H1 (cell line): Measurements from ENCODE around the gene PRKAR2B. TPM values are rescaled to one million over a fixed set of nuclear protein-coding genes. Genes with fewer than 3 reads are reported as not detected.

Experiments used
- CHD7 ChIP-seq: fragments of 300-600 bp; sonication (generic); IDR thresholded peaks from 2 replicates; pipeline ENCODE4 v1.7.1; 2012; ENCODE audit warnings: low read length, moderate library complexity, mild to moderate bottlenecking, inconsistent platforms; ENCODE audit not compliant: insufficient replicate concordance
- TBP ChIP-seq: IDR thresholded peaks from 2 replicates; pipeline ENCODE4 v1.6.1; 2011; ENCODE audit warnings: low read depth, low read length, improper control_type of control experiment
- polyA plus RNA-seq, 7 experiments: library from polyadenylated mRNA; depleted of rRNA in 3 of 7; stranded (reverse) in 5 of 7; unstranded in 2 of 7; fragments of >200 nt in 5 of 7; fragments of 200-250 nt in 2 of 7; gene quantifications; 1 replicate in 5 of 7; 2 replicates in 1 of 7; 4 replicates in 1 of 7; pipeline versions ENCODE4 v1.2.1 to v1.2.3, GENCODE V29; 2011 to 2013; ENCODE audit warnings: missing spikeins in 2 of 7, mixed read lengths in 2 of 7
- total RNA-seq: library from RNA; stranded (reverse); fragmentation: NEBNext Ultra II Directional; extraction: Animal tissue kit (Norgen Biotek cat#: 25700); gene quantifications from 2 replicates; pipeline ENCODE4 v1.2.1, GENCODE V29; 2021

Gene PRKAR2B
- total and polyA plus RNA-seq, 2 of the 8 experiments (the other 6 are each of a cell fraction or from before 2014, with no cell fraction given): 10.4 to 37.0 TPM

- TF ChIP-seq CHD7: no peak
- no peak for TF ChIP-seq TBP
Observed at GRCh38 chr7:107075863-107076574, 31.5 kb downstream of the PRKAR2B start (continued).
